ENCODE results near the gene TNFRSF6B.
"Not testable (repeated sequence)": the region's sequence is repeated elsewhere in the genome, so short reads cannot be mapped to it uniquely, and the experiment has no call there.

TNFRSF6B gene

GRCh38 chr20:63662813-63663189 is 33.7 kb upstream of the TNFRSF6B start:
- DNase-seq (ENCODE audit: low read depth in 2 of 2) = no peak

GRCh38 chr20:63663332-63664066 is 33.0 kb upstream of the TNFRSF6B start:
- no peak for DNase-seq (ENCODE audit: low read depth in 2 of 2)

GRCh38 chr20:63664143-63664851 is 32.2 kb upstream of the TNFRSF6B start:
- no peak for DNase-seq (ENCODE audit: low read depth in 2 of 2)

- DNase-seq (ENCODE audit: low read depth in 2 of 2) = no peak
Observed at GRCh38 chr20:63664861-63665594, 31.4 kb upstream of the TNFRSF6B start.

GRCh38 chr20:63665708-63666107 is 30.7 kb upstream of the TNFRSF6B start:
- no peak for DNase-seq (ENCODE audit: low read depth in 2 of 2)

- DNase-seq (ENCODE audit: low read depth in 2 of 2) = no peak
Observed at GRCh38 chr20:63667858-63668257, 28.6 kb upstream of the TNFRSF6B start.

- no peak for DNase-seq (ENCODE audit: low read depth in 2 of 2)
Observed at GRCh38 chr20:63668351-63668750, 28.1 kb upstream of the TNFRSF6B start.

- DNase-seq (ENCODE audit: low read depth in 2 of 2) = not testable (repeated sequence)
Observed at GRCh38 chr20:63671695-63672094, 24.8 kb upstream of the TNFRSF6B start.

- no peak for DNase-seq (ENCODE audit: low read depth in 2 of 2)
Observed at GRCh38 chr20:63672666-63673065, 23.8 kb upstream of the TNFRSF6B start.

GRCh38 chr20:63673951-63674350 is 22.5 kb upstream of the TNFRSF6B start:
- DNase-seq (ENCODE audit: low read depth in 2 of 2) = no peak

- no peak for DNase-seq (ENCODE audit: low read depth in 2 of 2)
Observed at GRCh38 chr20:63675681-63676368, 20.6 kb upstream of the TNFRSF6B start.

- no peak for DNase-seq (ENCODE audit: low read depth in 2 of 2)
Observed at GRCh38 chr20:63678071-63678470, 18.4 kb upstream of the TNFRSF6B start.

- no peak for DNase-seq (ENCODE audit: low read depth in 2 of 2)
Observed at GRCh38 chr20:63678667-63679465, 17.6 kb upstream of the TNFRSF6B start.

GRCh38 chr20:63679799-63680305 is 16.6 kb upstream of the TNFRSF6B start:
- no peak for DNase-seq (ENCODE audit: low read depth in 2 of 2)

- no peak for DNase-seq (ENCODE audit: low read depth in 2 of 2)
Observed at GRCh38 chr20:63680427-63680826, 16.0 kb upstream of the TNFRSF6B start.

- no peak for DNase-seq (ENCODE audit: low read depth in 2 of 2)
Observed at GRCh38 chr20:63680857-63681608, 15.4 kb upstream of the TNFRSF6B start.

GRCh38 chr20:63681609-63682142 is 14.8 kb upstream of the TNFRSF6B start:
- no peak for DNase-seq (ENCODE audit: low read depth in 2 of 2)

- DNase-seq (ENCODE audit: low read depth in 2 of 2) = peak; percentile 87 to 88
Observed at GRCh38 chr20:63682384-63683139, 13.9 kb upstream of the TNFRSF6B start.

Data from fibroblast of skin of left biceps (primary cell).